Cardiac fibroblast (primary cell): ENCODE measurements around the gene MRPL55.

Source experiments
- DNase-seq, 2 donors: peaks; one replicate each; pipeline versions ENCODE4 v3.0.0 to v3.0.0-alpha.2; 2010; ENCODE audit warnings: low read depth in 2 of 2
- H3K4me3 ChIP-seq, 2 donors: replicated peaks in 1 of 2; 1 replicate in 1 of 2; 2 replicates in 1 of 2; pipeline ENCODE4 v1.5.1; 2011; ENCODE audit warnings: low read depth in 2 of 2, low read length in 2 of 2, mild to moderate bottlenecking in 2 of 2, moderate library complexity in 1 of 2
- CTCF ChIP-seq: IDR thresholded peaks from one replicate; pipeline ENCODE4 v1.5.1; 2011; ENCODE audit warnings: low read depth, mild to moderate bottlenecking, low read length, inconsistent platforms

MRPL55 gene

GRCh38 chr1:228147768-228148167 is 38.7 kb upstream of the MRPL55 start:
- no peak overlapping the region for H3K4me3 ChIP-seq
- DNase-seq, result no peak
- no peak for TF ChIP-seq CTCF

GRCh38 chr1:228147151-228147693 is 38.1 kb upstream of the MRPL55 start:
- no peak for TF ChIP-seq CTCF
- no peak overlapping the region for H3K4me3 ChIP-seq
- DNase-seq, result no peak

- DNase-seq, result no peak
- no peak for TF ChIP-seq CTCF
- no peak overlapping the region for H3K4me3 ChIP-seq
Observed at GRCh38 chr1:228146417-228147150, 37.5 kb upstream of the MRPL55 start.

- DNase-seq, result no peak
- no peak overlapping the region for H3K4me3 ChIP-seq
- no peak for TF ChIP-seq CTCF
Observed at GRCh38 chr1:228145463-228146416, 36.6 kb upstream of the MRPL55 start.

GRCh38 chr1:228144993-228145343 is 35.9 kb upstream of the MRPL55 start:
- no peak for TF ChIP-seq CTCF
- DNase-seq, result no peak
- no peak overlapping the region for H3K4me3 ChIP-seq

- no peak for TF ChIP-seq CTCF
- no peak for DNase-seq
- H3K4me3 ChIP-seq, result no peak overlapping the region
Observed at GRCh38 chr1:228144193-228144992, 35.3 kb upstream of the MRPL55 start.
